ENCODE results near the gene DLX6.

DNA sequence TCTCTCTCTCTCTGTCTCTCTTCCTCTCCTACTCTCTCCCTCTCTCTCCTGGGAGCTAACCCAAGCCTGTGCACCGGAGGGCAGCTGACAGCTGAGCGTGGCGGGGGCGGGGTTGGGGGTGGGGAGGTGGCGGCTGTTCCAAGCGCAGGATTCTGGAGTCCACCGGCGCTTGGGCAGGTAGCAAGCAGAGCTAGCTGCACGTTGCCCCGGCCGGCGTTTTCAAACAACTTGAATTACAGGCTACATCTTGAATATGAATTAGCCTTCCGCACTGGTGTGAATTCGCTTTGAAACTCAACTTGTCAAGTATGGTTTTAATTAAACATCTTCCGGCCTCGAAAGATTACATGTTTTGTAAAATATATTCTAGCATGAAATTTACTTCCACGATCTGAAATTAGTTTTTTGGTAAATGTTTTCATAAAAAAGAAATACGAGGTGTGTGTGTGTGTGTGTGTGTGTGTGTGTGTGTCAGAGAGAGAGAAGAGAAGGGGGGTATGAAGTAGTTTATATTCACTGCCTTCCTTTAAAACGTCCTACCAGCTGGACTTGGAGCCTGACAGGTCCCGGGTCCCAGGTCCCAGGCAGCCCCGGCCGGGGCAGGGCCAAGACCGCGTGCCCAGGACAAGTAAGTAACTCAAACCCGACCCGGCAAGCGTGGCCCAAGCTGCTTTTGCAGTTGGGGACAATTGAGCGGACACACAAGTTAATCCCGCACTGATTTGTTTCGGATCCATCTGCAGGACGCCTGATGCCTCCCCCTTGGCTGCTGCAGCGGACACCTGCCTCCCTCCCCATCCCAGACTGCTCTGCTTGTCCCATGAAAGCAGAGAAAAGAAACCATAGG lies 9.0 kb upstream of the DLX6 start:
- TF ChIP-seq, protein P1, sequence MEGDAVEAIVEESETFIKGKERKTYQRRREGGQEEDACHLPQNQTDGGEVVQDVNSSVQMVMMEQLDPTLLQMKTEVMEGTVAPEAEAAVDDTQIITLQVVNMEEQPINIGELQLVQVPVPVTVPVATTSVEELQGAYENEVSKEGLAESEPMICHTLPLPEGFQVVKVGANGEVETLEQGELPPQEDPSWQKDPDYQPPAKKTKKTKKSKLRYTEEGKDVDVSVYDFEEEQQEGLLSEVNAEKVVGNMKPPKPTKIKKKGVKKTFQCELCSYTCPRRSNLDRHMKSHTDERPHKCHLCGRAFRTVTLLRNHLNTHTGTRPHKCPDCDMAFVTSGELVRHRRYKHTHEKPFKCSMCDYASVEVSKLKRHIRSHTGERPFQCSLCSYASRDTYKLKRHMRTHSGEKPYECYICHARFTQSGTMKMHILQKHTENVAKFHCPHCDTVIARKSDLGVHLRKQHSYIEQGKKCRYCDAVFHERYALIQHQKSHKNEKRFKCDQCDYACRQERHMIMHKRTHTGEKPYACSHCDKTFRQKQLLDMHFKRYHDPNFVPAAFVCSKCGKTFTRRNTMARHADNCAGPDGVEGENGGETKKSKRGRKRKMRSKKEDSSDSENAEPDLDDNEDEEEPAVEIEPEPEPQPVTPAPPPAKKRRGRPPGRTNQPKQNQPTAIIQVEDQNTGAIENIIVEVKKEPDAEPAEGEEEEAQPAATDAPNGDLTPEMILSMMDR (IDR thresholded peaks at IDR 0.05): no peak
- no peak for TF ChIP-seq POLR2A (IDR thresholded peaks at IDR 0.05)

Measured in right lobe of liver (tissue), 4 donors.